ENCODE measurements around the gene RRM1. TPM values are rescaled to one million over a fixed set of nuclear protein-coding genes. Genes with fewer than 3 reads are reported as not detected.

RRM1 gene
- total RNA-seq, 1 donor: 65.1 TPM

GRCh38 chr11:4134806-4135205 lies 40.2 kb downstream of the RRM1 start:
- Histone ChIP-seq H3K36me3 (ENCODE audit: insufficient read depth, low read length) (peaks cover 20% of the 10 kb centered on the region), H3K79me2 (ENCODE audit: insufficient read depth, low read length) (no peaks in the 10 kb centered on the region), H4K20me1 (ENCODE audit: insufficient read depth, low read length) (no peaks in the 10 kb centered on the region), H2AFZ (ENCODE audit: low read length) (no peak overlapping the region), H3K4me1 (ENCODE audit: insufficient read depth, low read length) (peaks cover 12% of the 10 kb centered on the region), H3K4me3 (ENCODE audit: insufficient read depth, low read length) (no peak overlapping the region), H3K9me3 (ENCODE audit: low read depth, low read length) (no peaks in the 10 kb centered on the region), H3K27ac (ENCODE audit: low read depth, low read length) (peak overlapping the region; percentile 38), H3K27me3 (ENCODE audit: insufficient read depth, low read length) (no peaks in the 10 kb centered on the region), H3K4me2 (ENCODE audit: insufficient read depth, low read length) (peak overlapping the region; percentile 1)
- TF ChIP-seq CTCF (IDR thresholded peaks at IDR 0.05; ENCODE audit: extremely low read depth, low read depth, low read length): no peak
- peak; percentile 85 for DNase-seq (ENCODE audit: insufficient read length, low spot score, missing footprints)

GRCh38 chr11:4138497-4138896 lies 43.9 kb downstream of the RRM1 start:
- Histone ChIP-seq H4K20me1 (ENCODE audit: insufficient read depth, low read length) (no peaks in the 10 kb centered on the region), H3K79me2 (ENCODE audit: insufficient read depth, low read length) (no peaks in the 10 kb centered on the region), H3K27me3 (ENCODE audit: insufficient read depth, low read length) (no peaks in the 10 kb centered on the region), H3K27ac (ENCODE audit: low read depth, low read length) (no peak overlapping the region), H3K4me2 (ENCODE audit: insufficient read depth, low read length) (no peak overlapping the region), H3K9me3 (ENCODE audit: low read depth, low read length) (no peaks in the 10 kb centered on the region), H3K4me1 (ENCODE audit: insufficient read depth, low read length) (peaks cover 12% of the 10 kb centered on the region), H2AFZ (ENCODE audit: low read length) (no peak overlapping the region), H3K36me3 (ENCODE audit: insufficient read depth, low read length) (peaks cover 26% of the 10 kb centered on the region), H3K4me3 (ENCODE audit: insufficient read depth, low read length) (no peak overlapping the region)
- no peak for DNase-seq (ENCODE audit: insufficient read length, low spot score, missing footprints)
- no peak for TF ChIP-seq CTCF (IDR thresholded peaks at IDR 0.05; ENCODE audit: extremely low read depth, low read depth, low read length)

- Histone ChIP-seq H3K4me1 (ENCODE audit: insufficient read depth, low read length) (peaks cover 4% of the 10 kb centered on the region), H3K79me2 (ENCODE audit: insufficient read depth, low read length) (no peaks in the 10 kb centered on the region), H3K4me2 (ENCODE audit: insufficient read depth, low read length) (no peak overlapping the region), H4K20me1 (ENCODE audit: insufficient read depth, low read length) (no peaks in the 10 kb centered on the region), H3K4me3 (ENCODE audit: insufficient read depth, low read length) (no peak overlapping the region), H3K27ac (ENCODE audit: low read depth, low read length) (no peak overlapping the region), H2AFZ (ENCODE audit: low read length) (no peak overlapping the region), H3K36me3 (ENCODE audit: insufficient read depth, low read length) (peaks cover 29% of the 10 kb centered on the region), H3K9me3 (ENCODE audit: low read depth, low read length) (no peaks in the 10 kb centered on the region), H3K27me3 (ENCODE audit: insufficient read depth, low read length) (no peaks in the 10 kb centered on the region)
- no peak for DNase-seq (ENCODE audit: insufficient read length, low spot score, missing footprints)
- no peak for TF ChIP-seq CTCF (IDR thresholded peaks at IDR 0.05; ENCODE audit: extremely low read depth, low read depth, low read length)
These were observed 45.6 kb downstream of the RRM1 start for GRCh38 chr11:4140067-4140636.

- Histone ChIP-seq H3K79me2 (ENCODE audit: insufficient read depth, low read length) (no peaks in the 10 kb centered on the region), H3K4me2 (ENCODE audit: insufficient read depth, low read length) (no peak overlapping the region), H4K20me1 (ENCODE audit: insufficient read depth, low read length) (no peaks in the 10 kb centered on the region), H3K27ac (ENCODE audit: low read depth, low read length) (no peak overlapping the region), H3K4me1 (ENCODE audit: insufficient read depth, low read length) (no peaks in the 10 kb centered on the region), H3K9me3 (ENCODE audit: low read depth, low read length) (no peaks in the 10 kb centered on the region), H3K4me3 (ENCODE audit: insufficient read depth, low read length) (no peak overlapping the region), H3K27me3 (ENCODE audit: insufficient read depth, low read length) (no peaks in the 10 kb centered on the region), H3K36me3 (ENCODE audit: insufficient read depth, low read length) (peaks cover 12% of the 10 kb centered on the region), H2AFZ (ENCODE audit: low read length) (no peak overlapping the region)
- TF ChIP-seq CTCF (IDR thresholded peaks at IDR 0.05; ENCODE audit: extremely low read depth, low read depth, low read length): no peak
- no peak for DNase-seq (ENCODE audit: insufficient read length, low spot score, missing footprints)
These were observed 51.6 kb downstream of the RRM1 start for GRCh38 chr11:4146070-4146771.
